T-helper 9 cell (primary cell): Measurements from ENCODE around the gene UGT8.
"Not testable (repeated sequence)": the region's sequence is repeated elsewhere in the genome, so short reads cannot be mapped to it uniquely, and the experiment has no call there.

Source experiments
- DNase-seq: peaks from one replicate; pipeline ENCODE4 v3.0.0-alpha.2; 2020

UGT8 gene

GRCh38 chr4:114606245-114606644, 7.6 kb downstream of the UGT8 start:
- no peak for DNase-seq

GRCh38 chr4:114607056-114607455, 8.4 kb downstream of the UGT8 start:
- DNase-seq, result no peak

GRCh38 chr4:114613560-114613959, 15.0 kb downstream of the UGT8 start:
- DNase-seq, result no peak

- no peak for DNase-seq
These were observed 16.8 kb downstream of the UGT8 start for GRCh38 chr4:114615435-114615834.

GRCh38 chr4:114616036-114616435, 17.4 kb downstream of the UGT8 start:
- not testable (repeated sequence) for DNase-seq

GRCh38 chr4:114626196-114626595, 27.6 kb downstream of the UGT8 start:
- no peak for DNase-seq

GRCh38 chr4:114636192-114636935, 37.8 kb downstream of the UGT8 start:
- no peak for DNase-seq

- DNase-seq, result no peak
These were observed 43.7 kb downstream of the UGT8 start for GRCh38 chr4:114642173-114642780.

- no peak for DNase-seq
These were observed 51.3 kb downstream of the UGT8 start for GRCh38 chr4:114649908-114650307.

GRCh38 chr4:114653675-114654074, 55.1 kb downstream of the UGT8 start:
- no peak for DNase-seq

- no peak for DNase-seq
These were observed 56.0 kb downstream of the UGT8 start for GRCh38 chr4:114654592-114654991.

GRCh38 chr4:114658179-114658578, 59.6 kb downstream of the UGT8 start:
- DNase-seq, result no peak

- no peak for DNase-seq
These were observed 60.2 kb downstream of the UGT8 start for GRCh38 chr4:114658776-114659175.

- peak; percentile 0 for DNase-seq
These were observed 60.9 kb downstream of the UGT8 start for GRCh38 chr4:114659386-114660008.

- no peak for DNase-seq
These were observed 64.5 kb downstream of the UGT8 start for GRCh38 chr4:114663083-114663482.

- no peak for DNase-seq
These were observed 70.0 kb downstream of the UGT8 start for GRCh38 chr4:114668577-114668976.

GRCh38 chr4:114670733-114671132, 72.1 kb downstream of the UGT8 start:
- not testable (repeated sequence) for DNase-seq

GRCh38 chr4:114673306-114673705, 74.7 kb downstream of the UGT8 start:
- no peak for DNase-seq

- DNase-seq, result no peak
These were observed 75.5 kb downstream of the UGT8 start for GRCh38 chr4:114674080-114674479.

GRCh38 chr4:114677346-114677979, 78.9 kb downstream of the UGT8 start:
- DNase-seq, result no peak

GRCh38 chr4:114684462-114684861, 85.9 kb downstream of the UGT8 start:
- DNase-seq, result no peak

- DNase-seq, result no peak
These were observed 89.5 kb downstream of the UGT8 start for GRCh38 chr4:114688059-114688458.

- no peak for DNase-seq
These were observed 92.0 kb downstream of the UGT8 start for GRCh38 chr4:114690571-114690970.

GRCh38 chr4:114691865-114692264, 93.3 kb downstream of the UGT8 start:
- DNase-seq, result no peak
